GM21390 (cell line): Measurements from ENCODE around the gene GALNT7.
A peak's percentile ranks its signal among the peaks of the same experiment; 100 is the strongest.

ENCODE experiments used
- ATAC-seq: cut with Tn5 transposase; IDR thresholded peaks from one replicate; pipeline ENCODE4 v1.9.1; 2021; ENCODE audit not compliant: unreplicated experiment

Gene GALNT7

DNA sequence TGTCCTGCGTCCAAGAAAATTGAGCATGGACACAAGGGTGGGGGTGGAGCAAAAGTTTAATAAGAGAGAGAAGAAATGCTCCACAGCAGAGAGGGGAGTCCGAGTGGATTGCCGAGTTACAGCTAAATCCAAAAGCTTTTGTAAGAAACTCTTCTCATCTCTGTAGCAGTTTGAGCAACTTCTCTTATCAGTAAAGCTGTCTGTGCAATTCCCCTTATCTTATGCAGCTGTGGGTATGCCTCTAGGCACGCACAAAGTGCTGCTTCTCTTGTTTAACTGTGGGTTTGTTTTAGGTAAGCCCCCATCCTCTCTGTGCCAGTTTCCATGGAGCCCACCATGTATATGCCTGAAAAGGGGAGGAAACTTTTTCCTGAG, 120.7 kb downstream of the GALNT7 start:
- ATAC-seq: no peak

GRCh38 chr4:173291899-173292298, 123.3 kb downstream of the GALNT7 start:
- ATAC-seq: no peak

DNA sequence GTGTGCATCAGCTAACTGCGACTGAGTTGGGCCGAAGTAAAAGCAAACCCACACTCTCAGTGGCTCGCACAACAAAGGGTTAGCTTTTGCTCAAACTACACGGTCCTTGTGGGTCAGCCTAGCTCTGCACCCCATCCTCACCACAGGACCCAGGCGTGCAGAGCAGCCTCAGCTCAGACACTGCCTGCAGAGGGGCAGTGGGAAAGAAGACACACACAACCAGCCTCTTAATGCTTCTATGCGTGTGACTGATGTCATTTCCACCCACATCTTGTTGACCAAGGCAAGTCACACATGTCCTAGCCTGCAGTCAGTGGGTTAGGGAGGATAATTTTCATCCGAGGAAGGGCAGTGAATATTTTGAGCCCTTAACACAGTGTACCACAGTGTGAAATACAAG, 125.1 kb downstream of the GALNT7 start:
- ATAC-seq: no peak

DNA sequence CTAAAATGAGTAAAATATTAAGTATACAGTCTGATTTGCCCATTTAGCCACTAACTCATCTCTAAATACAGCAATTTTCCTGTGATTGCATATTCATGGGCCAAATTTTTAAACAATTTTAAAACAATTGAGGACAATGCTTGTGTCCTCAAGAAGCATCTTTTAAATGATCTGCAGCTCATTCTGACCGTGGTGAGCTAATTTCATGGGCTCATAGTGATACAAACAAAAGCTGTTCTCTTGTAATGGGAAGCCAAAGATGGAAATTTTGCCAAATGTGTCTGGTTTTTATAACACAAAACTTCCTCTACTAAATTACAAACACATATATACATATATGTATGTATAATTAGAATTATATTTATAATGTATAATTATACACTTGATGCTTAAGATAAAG, 125.8 kb downstream of the GALNT7 start:
- no peak for ATAC-seq

DNA sequence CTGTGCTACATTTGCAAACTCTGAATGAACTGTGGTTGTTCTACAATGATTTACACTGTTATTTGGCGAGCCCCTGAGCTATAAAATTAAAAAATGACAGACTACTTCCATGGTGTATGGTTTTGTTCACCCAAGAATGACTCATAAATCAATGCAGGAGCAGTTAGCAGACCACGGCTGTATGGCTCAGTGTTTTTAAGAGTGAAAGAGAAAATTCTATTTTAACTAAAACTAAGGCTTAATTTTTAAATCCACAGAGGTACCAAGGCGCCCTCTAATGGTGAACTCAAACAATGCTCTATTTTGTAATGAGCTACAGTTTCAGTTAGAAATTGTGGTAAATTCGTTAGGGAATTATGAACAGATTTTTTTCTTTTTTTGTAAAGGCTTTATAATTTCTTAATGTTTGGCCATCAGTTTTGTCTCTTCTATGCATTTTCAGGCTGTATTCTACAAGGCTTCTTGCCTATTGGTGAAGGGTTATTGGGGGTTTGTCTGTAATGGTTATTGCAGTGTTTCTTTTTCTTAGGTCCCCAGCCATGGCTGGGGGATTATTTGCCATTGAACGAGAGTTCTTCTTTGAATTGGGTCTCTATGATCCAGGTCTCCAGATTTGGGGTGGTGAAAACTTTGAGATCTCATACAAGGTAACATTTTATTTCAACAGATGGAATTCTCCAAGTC, 133.0 kb downstream of the GALNT7 start:
- no peak for ATAC-seq

- no peak for ATAC-seq
Observed at GRCh38 chr4:173307778-173308177, 139.2 kb downstream of the GALNT7 start.

GRCh38 chr4:173311368-173311767, 142.8 kb downstream of the GALNT7 start:
- no peak for ATAC-seq

DNA sequence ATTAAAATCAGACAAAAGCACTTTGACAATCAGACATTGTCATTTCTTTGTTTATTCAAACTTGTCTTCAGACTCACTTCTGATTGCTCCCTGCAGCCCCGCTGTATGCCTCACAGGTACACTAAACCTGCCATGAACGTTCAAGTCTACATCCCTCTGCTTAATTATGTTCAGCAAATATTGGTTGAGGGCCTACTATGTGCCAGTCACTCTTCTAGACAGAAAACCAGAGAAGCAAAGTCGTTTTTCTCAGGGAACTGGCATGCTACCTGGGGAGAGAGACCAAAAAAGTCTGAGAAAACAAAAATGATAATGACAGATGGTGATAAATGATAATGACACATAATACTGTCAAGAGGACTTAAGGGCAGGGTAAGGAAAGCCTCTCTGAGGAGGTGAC, 146.1 kb downstream of the GALNT7 start:
- ATAC-seq: no peak

DNA sequence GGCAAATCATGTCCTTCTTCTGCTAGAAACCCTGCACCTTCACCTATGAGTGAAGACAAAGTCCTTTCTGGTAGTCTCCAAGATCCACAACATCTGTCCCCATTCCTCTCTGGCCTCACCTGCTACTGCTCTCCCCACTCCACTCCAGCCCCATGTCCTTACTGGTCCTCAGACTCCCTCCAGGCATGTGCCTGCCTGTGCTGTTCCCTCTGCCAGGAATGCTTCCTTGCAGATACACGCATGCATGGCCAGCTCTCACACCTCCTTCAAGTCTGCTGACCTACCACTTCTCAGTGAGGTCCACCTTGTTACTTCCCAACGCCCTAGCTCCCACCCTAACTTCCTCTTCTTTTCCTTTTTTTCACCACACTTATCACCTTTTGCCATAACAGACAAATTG, 147.4 kb downstream of the GALNT7 start:
- ATAC-seq: no peak

DNA sequence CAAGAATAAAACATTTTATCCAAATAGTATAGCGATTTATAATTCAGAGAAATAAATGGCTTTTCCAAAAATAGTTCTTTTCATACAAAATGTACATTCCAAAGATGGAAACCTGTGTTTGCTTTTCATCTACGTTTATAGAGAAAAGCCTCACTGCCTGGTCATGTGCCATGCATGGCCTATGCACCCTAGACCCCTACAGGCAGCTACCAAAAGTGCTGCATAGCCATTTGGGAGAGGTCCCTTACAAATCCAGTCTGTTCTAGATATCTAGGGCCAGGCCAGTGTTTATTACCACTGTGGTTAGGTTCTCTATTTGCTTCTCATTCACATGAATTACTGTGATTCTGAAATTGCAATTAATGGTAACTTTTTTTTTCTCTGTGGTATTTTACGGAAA, 148.4 kb downstream of the GALNT7 start:
- ATAC-seq: peak; percentile 47

- no peak for ATAC-seq
Observed at GRCh38 chr4:173318240-173318639, 149.6 kb downstream of the GALNT7 start.

- ATAC-seq: peak; percentile 45
Observed at GRCh38 chr4:173318648-173319211, 150.1 kb downstream of the GALNT7 start.

DNA sequence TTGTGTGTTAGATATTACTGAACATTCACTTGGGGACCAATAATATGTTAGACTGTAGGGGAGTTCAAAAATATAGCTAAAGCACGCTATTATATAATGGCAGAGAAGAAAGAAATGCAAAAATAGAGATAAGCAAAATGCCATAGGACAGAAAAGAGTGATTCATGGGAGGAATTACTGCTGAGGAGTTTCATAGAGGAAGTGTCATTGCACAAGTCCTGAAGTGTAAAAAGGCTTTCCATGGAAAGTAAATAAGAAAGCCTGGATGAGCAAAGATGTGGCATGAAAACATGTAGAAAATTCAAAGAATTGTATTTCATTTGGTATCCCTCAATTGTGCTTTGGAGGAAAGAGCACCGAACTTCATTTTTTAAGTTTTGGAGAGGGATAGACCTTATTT, 151.1 kb downstream of the GALNT7 start:
- no peak for ATAC-seq

DNA sequence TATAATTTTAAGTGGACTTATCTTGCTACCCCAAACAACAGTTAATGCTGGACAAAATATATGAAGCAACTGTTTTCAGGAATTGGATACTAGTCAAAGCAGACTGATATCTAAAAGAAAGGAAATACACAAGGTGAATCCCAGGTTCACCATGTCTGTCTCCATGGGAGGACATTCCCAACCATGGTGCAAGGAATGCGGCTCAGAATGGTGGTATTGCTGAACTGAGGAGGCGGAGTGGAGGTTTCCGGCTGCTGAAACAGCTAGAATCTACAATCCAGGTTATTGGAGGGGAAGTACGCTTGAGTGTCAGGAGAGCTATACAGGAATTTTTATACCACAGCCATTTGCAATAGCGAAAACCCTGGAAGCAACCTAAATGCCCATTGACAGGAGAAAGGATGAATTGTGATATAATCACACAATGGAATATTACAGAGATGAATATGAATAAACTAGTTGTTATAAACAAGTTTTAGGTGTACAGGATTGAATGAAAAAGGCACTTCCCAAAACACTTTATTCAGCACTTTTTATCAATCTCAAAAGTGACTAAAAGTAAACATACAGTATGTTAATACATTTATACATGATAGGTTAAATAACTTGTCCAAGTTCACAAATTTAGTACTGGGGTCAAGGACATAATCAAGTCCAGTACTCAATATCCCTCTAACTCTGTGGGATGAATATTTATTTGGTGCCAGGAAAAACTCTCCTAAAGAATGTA, 156.6 kb downstream of the GALNT7 start:
- no peak for ATAC-seq

DNA sequence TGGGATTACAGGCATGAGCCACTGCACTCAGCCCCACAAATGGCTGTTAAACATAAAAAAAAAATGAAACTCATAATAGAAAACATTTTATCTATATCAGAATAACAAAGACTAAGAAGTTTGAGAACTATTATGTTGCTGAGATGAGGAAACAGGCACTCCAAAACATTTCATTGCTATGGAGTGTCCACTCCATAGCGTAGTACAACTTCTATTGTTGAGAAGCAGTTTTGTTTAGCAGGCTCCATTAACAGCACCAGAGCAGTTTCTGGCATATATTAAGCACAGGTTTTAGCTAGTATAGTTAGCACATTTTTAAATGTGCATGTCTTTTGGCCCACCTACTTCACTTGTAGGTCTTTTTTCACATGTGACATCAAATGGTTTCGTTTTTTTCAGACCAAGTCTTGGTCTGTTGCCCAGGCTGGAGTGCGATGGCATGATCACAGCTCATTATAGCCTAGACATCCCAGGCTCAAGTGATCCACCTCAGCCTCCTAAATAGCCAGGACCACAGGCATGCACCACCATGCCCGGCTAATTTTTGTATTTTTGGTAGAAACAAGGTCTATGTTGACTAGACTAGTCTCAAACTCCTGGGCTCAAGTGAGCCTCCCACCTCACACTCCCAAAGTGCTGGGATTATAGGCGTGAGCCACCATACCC, 159.8 kb downstream of the GALNT7 start:
- ATAC-seq: no peak

GRCh38 chr4:173330590-173330989, 162.0 kb downstream of the GALNT7 start:
- no peak for ATAC-seq

- ATAC-seq: no peak
Observed at GRCh38 chr4:173332021-173332487, 163.4 kb downstream of the GALNT7 start.

DNA sequence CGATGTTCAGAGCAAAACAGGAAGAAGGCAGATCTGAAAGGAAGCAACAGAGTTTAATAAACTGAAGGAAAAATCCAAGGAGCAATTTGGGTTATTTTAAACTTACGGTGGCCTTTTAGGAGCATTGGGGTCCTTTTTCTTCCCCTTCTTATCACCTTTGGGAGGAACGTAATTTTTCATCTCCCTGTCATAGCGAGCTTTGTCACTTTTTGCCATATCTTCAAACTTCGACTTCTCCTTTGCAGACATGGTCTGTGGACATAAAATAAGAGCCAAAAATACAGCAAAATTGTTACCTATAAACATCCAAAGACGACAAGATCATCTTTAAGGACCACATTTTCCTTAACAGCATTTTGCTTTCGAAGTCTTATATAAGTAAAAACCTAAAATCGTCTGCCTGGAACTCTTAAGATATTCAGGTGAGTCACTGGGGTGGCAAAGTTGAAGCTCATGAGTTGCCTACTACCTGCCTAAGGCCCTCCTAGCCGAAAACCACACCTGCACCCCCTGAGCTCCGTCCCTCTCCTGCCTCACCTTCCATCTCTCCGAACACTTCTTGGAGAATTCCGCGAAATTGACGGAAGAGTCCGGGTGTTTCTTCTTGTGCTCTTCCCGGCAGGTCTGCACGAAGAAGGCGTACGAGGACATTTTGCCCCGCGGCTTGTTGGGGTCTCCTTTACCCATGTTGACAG, 164.5 kb downstream of the GALNT7 start:
- ATAC-seq: no peak

- ATAC-seq: peak; percentile 1
Observed at GRCh38 chr4:173333658-173334084, 165.1 kb downstream of the GALNT7 start.

DNA sequence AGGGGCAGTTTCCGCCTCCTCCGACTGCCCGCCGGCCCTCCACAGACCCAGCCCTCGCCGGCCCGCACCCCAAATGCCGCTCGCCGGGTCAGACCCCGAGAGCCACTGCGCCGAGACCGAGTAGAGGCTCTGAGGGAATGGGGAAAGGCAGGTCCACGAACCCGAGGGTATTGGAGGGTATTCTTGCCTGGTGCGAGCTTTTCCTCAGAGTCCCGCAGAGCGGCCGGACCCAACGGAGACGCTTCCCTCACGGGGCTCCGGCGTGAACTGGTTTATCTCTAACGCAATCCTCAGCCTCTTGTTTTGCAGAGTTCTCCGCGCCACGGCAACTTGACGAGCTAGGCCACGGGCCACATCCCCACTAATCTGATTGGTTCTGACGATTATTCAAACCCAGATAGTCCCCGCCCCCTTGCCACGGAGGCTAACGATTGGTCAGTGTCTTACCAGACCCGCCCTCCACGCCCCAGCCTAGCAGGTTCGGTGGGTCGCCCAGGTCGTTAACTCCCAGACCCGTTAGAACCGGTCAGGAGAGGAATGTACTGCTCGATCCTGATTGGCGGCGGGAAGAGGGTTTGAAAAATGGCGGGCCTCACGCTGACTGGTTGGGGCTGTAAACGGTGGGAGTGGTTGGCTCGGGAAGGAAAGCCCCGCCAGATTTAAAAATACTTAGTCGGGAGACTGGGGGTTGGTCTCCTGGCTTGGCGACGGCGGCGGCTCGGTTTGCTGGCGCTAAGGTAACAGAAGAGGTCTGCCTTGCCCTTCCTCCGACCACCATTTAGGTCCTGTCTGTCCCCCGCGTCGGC, 165.7 kb downstream of the GALNT7 start, which contains the start of gene HMGB2:
TSS of gene HMGB2 (minus strand) at position 274 of the 806 bp plus-strand sequence. CDS start 709 bp downstream, outside the sequence.
- peak; percentile 89 for ATAC-seq
